ENCODE results near the gene ROBO1. TPM values are rescaled to one million over a fixed set of nuclear protein-coding genes. Genes with fewer than 3 reads are reported as not detected.

ROBO1 gene
- total RNA-seq, 2 donors from 2014 or later = not detected

DNA sequence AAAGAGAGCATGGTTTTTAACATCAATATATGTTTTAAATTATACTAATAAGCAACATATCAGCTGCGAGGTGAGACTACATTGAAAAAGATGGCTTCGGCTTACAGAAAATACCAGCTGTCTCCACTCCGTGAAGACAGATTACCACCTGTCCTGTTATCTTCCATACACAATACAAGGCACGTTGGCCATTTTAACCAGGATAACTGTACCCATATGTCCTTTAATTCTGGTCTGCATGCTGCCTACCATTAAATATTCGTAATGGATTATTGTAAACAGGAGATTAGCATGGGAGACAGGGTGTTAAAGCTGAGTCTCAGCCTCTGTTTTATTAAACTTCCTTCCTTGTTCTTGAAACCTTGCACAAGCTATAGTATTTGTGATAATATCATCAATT is 855.5 kb downstream of the ROBO1 start:
- Mint-ChIP-seq H3K4me1 (no peaks in the 10 kb centered on the region), H3K27me3 (no peaks in the 10 kb centered on the region), H3K36me3 (ENCODE audit: low read depth) (no peaks in the 10 kb centered on the region), H3K27ac (no peak overlapping the region), H3K4me3 (no peak overlapping the region)
- no peak for ATAC-seq
- no peaks in the 10 kb centered on the region for H3K9me3 ChIP-seq (ENCODE audit: control insufficient read depth, low read length, poor library complexity, severe bottlenecking)
- DNase-seq = no peak

DNA sequence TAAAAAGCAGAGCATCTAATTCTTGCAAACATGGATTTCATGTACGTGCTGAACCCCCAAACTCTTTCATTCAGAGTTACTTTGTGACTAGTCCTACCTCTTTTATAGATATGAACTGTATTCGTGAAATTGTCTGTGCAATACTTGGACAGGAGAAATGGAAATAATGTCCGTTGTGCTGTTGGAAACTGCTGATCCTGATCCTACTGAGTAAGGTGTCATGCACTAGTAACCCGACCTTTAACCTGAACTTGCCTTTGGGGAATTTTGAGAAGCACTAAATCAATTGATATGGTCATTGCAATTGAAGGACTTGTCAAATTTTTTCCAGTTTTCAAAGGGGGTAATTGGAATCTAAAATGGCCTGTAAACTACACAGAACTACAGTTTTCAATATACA is 856.4 kb downstream of the ROBO1 start:
- no peak overlapping the region for H3K27ac Mint-ChIP-seq
- H3K27me3 Mint-ChIP-seq = no peaks in the 10 kb centered on the region
- no peaks in the 10 kb centered on the region for H3K36me3 Mint-ChIP-seq (ENCODE audit: low read depth)
- H3K9me3 ChIP-seq (ENCODE audit: control insufficient read depth, low read length, poor library complexity, severe bottlenecking) = no peaks in the 10 kb centered on the region
- H3K4me3 Mint-ChIP-seq = no peak overlapping the region
- ATAC-seq = no peak
- no peaks in the 10 kb centered on the region for H3K4me1 Mint-ChIP-seq
- no peak for DNase-seq

DNA sequence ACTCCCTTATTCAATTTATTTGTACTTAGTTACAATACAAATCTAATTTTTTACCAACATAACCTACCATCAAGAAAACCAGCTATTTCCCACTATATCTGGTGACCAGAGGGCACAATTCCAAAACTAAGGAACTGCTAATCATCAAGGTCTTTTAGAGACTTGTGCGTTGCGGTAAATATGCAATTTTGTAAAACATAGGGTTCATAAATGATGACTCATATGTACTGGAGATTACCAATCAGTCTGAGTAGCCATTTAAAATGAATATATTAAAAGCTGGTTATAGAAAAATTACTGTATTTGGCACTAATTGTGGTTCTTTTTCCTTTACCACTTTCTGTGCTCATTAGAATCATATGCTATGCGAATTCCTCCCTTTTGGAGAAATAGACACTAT is 859.6 kb downstream of the ROBO1 start:
- Mint-ChIP-seq H3K4me3 (no peak overlapping the region), H3K27me3 (no peaks in the 10 kb centered on the region), H3K4me1 (no peaks in the 10 kb centered on the region), H3K27ac (no peak overlapping the region), H3K36me3 (ENCODE audit: low read depth) (no peaks in the 10 kb centered on the region)
- no peaks in the 10 kb centered on the region for H3K9me3 ChIP-seq (ENCODE audit: control insufficient read depth, low read length, poor library complexity, severe bottlenecking)
- DNase-seq (no peak), ATAC-seq (no peak)

DNA sequence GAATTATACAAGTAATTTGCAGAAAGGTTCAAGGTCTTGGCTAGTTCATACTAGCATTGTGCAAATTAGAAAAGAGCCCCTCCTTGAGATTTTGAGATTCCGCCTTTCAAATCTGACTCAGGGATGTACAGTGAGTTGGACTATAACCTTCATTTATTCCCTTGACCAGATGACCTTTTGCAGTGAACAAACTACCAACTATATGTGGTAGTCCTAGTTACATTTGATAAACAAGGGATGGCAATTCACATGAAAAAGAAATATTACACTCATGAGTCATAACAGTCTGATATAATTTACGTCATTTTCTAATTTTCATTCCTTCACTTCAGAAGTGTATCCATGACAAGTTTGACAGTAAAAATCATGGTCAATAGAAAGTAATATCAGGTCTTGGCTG is 860.4 kb downstream of the ROBO1 start:
- no peak for ATAC-seq
- no peaks in the 10 kb centered on the region for H3K9me3 ChIP-seq (ENCODE audit: control insufficient read depth, low read length, poor library complexity, severe bottlenecking)
- H3K27me3 Mint-ChIP-seq = no peaks in the 10 kb centered on the region
- no peak overlapping the region for H3K27ac Mint-ChIP-seq
- H3K4me1 Mint-ChIP-seq = no peaks in the 10 kb centered on the region
- H3K36me3 Mint-ChIP-seq (ENCODE audit: low read depth) = no peaks in the 10 kb centered on the region
- no peak overlapping the region for H3K4me3 Mint-ChIP-seq
- DNase-seq = no peak

DNA sequence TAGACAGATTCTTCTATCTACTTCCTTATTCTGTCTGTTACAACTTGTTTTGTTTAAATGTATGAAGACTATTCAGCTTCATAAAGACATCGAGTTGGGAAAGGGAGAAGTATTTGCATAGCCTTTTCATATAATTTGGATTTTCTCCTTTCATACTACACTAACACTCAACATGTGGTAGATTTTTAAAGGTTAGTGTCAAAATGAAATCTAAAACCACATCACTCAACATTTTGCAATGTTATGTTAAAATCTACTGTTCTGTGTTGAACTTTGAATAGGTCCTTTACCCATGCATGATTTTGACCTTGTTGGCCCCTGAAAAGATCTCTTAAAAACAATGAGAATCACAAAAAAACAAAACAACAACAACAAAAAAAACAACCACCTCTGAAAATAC is 860.9 kb downstream of the ROBO1 start:
- no peaks in the 10 kb centered on the region for H3K4me1 Mint-ChIP-seq
- H3K9me3 ChIP-seq (ENCODE audit: control insufficient read depth, low read length, poor library complexity, severe bottlenecking) = no peaks in the 10 kb centered on the region
- DNase-seq (no peak), ATAC-seq (no peak)
- H3K27me3 Mint-ChIP-seq = no peaks in the 10 kb centered on the region
- H3K36me3 Mint-ChIP-seq (ENCODE audit: low read depth) = no peaks in the 10 kb centered on the region
- no peak overlapping the region for H3K4me3 Mint-ChIP-seq
- H3K27ac Mint-ChIP-seq = no peak overlapping the region

DNA sequence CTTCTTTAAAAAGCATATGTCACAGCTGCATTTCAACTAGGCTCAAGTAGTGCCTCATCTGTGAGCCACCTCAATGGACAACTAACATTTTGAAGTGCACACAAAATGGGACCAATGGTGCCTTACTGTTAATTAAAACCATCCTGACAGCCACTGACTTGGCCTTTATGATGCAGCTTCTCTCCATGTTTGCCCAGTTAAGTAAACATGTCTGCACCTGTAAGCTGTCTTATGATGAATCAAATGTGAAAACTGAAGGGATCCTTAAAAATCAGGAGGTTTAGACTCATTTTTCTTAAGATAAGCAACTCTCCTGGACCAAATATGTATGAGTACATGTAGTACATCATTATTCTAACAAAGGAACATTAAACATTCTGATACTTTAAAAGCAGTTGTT is 861.6 kb downstream of the ROBO1 start:
- H3K4me3 Mint-ChIP-seq = no peak overlapping the region
- no peaks in the 10 kb centered on the region for H3K36me3 Mint-ChIP-seq (ENCODE audit: low read depth)
- ATAC-seq (no peak), DNase-seq (no peak)
- no peaks in the 10 kb centered on the region for H3K4me1 Mint-ChIP-seq
- H3K9me3 ChIP-seq (ENCODE audit: control insufficient read depth, low read length, poor library complexity, severe bottlenecking) = no peaks in the 10 kb centered on the region
- H3K27ac Mint-ChIP-seq = no peak overlapping the region
- no peaks in the 10 kb centered on the region for H3K27me3 Mint-ChIP-seq

DNA sequence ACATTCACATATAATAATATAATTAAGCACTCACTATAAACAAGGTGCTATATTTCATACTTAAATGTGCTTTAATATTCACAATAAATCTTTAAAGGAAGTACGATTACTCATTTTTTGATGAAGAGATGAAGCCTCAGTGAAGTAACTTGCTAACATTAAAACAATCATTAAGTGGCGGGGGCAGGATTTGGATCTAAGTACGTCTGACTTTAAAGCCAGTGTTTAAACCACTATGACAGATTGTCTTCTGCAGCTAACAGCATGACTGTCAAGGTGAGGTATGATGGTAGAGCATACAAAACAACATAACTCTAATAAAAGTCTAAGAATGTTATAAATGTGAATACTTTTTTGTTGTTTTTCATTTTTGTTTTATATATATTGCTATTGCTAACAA is 862.1 kb downstream of the ROBO1 start:
- Mint-ChIP-seq H3K27ac (no peak overlapping the region), H3K4me3 (no peak overlapping the region)

DNA sequence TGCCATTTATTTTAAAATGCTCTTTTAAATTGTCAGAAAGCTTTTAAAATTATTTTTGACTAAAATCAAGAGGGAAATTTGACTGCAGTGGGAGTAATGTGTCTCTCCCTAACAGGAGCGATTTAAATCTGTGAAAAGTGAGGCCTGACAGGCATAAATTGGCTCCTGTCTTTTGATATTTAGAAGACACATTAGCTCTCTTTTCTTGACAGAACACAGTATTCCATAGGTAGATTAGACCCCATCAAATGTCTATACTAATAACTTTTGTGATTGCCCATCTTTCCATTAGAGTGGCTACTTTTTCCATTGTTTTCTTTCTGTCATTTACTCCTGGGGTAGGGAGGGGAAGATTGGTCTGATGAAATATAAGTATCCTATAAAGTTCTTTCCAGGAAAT is 866.3 kb downstream of the ROBO1 start:
- Mint-ChIP-seq H3K4me1 (no peaks in the 10 kb centered on the region), H3K4me3 (no peak overlapping the region), H3K27ac (no peak overlapping the region), H3K36me3 (ENCODE audit: low read depth) (no peaks in the 10 kb centered on the region), H3K27me3 (no peaks in the 10 kb centered on the region)
- H3K9me3 ChIP-seq (ENCODE audit: control insufficient read depth, low read length, poor library complexity, severe bottlenecking) = no peaks in the 10 kb centered on the region
- DNase-seq (no peak), ATAC-seq (no peak)

More for the DNA sequence above, 862.1 kb downstream of the ROBO1 start:
- H3K36me3 Mint-ChIP-seq (ENCODE audit: low read depth) = no peaks in the 10 kb centered on the region
- DNase-seq (no peak), ATAC-seq (no peak)
- H3K9me3 ChIP-seq (ENCODE audit: control insufficient read depth, low read length, poor library complexity, severe bottlenecking) = no peaks in the 10 kb centered on the region
- no peaks in the 10 kb centered on the region for H3K27me3 Mint-ChIP-seq
- H3K4me1 Mint-ChIP-seq = no peaks in the 10 kb centered on the region

DNA sequence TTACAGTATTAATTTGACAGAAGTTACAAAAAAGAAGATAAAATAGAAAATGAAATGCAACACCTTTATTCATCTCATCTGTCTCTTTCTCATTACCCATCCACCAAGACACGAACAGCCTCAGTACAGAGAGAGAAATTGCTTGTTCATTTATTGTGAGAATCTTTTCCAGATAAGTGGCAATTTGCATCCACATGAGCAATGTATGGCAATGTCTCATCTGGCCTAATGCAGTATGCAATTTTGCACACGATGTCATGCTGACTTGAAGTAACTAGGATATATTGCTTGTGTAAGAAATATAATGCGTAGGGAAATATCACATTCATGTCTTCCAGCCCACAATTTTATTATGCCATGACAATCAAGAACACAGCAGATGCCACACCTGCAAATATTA is 866.9 kb downstream of the ROBO1 start:
- Mint-ChIP-seq H3K27ac (no peak overlapping the region), H3K4me1 (no peaks in the 10 kb centered on the region), H3K36me3 (ENCODE audit: low read depth) (no peaks in the 10 kb centered on the region), H3K27me3 (no peaks in the 10 kb centered on the region), H3K4me3 (no peak overlapping the region)
- no peak for ATAC-seq
- no peaks in the 10 kb centered on the region for H3K9me3 ChIP-seq (ENCODE audit: control insufficient read depth, low read length, poor library complexity, severe bottlenecking)
- DNase-seq = no peak

DNA sequence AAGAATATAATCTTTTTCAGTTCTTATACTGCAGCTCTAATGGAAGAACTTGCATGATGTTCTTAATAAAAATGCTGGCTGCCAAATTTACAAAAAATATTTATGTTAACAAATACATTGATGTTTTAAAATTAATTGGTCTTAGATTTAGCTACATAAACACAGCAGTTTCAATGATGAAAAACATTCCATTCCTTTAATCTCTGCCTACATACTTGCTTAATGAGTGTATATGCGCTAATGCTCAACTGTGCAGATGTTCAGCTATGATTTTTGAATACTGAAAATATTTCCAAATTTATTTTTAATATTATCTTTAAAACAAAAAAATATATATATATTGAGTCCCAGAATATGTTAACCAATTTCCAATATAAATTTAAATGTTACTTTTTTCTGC is 867.4 kb downstream of the ROBO1 start:
- no peak for ATAC-seq
- DNase-seq = no peak
- no peaks in the 10 kb centered on the region for H3K9me3 ChIP-seq (ENCODE audit: control insufficient read depth, low read length, poor library complexity, severe bottlenecking)
- Mint-ChIP-seq H3K4me3 (no peak overlapping the region), H3K36me3 (ENCODE audit: low read depth) (no peaks in the 10 kb centered on the region), H3K27me3 (no peaks in the 10 kb centered on the region), H3K4me1 (no peaks in the 10 kb centered on the region), H3K27ac (no peak overlapping the region)

DNA sequence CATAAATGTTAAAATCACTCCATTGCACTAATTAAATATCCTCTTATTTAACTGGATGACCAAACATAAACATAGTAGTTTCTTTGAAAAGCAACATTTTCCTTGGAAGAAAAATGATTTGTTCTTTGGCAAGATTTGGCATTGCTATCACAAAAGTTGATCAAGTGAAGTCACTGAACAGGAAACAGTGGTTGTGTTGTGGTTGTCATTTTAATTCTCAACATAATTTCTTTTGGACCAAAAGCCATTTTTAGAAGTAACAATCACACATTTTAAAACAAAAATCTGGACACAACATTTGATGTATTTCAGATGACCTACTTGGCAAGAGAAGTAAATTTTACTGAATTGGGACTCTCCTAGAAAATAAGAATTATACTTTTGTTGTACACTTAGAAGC is 872.3 kb downstream of the ROBO1 start:
- ATAC-seq (no peak), DNase-seq (no peak)
- Mint-ChIP-seq H3K4me1 (no peaks in the 10 kb centered on the region), H3K4me3 (no peak overlapping the region), H3K27ac (no peak overlapping the region), H3K36me3 (ENCODE audit: low read depth) (no peaks in the 10 kb centered on the region), H3K27me3 (no peaks in the 10 kb centered on the region)
- H3K9me3 ChIP-seq (ENCODE audit: control insufficient read depth, low read length, poor library complexity, severe bottlenecking) = no peaks in the 10 kb centered on the region

DNA sequence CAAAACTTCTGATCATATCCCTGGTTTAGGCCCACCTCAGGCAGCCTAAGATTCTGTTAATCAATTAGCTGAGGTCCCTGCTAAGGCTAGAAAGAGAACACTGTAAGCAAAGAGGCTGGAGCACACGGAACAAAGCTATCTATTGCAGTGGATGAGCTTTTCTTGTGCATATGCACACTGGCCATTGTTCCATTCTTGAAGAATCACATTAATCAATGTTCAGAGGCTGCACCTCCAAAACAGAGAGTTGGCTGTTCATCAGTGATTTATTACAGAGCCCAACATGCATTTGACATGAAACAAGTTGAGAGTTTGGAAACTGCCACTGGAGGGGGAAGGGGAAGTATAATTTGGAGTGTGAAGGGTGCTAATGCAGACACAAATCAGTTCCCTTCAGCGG is 873.0 kb downstream of the ROBO1 start:
- ATAC-seq (no peak), DNase-seq (no peak)
- no peak overlapping the region for H3K4me3 Mint-ChIP-seq
- H3K4me1 Mint-ChIP-seq = no peaks in the 10 kb centered on the region
- no peak overlapping the region for H3K27ac Mint-ChIP-seq
- H3K9me3 ChIP-seq (ENCODE audit: control insufficient read depth, low read length, poor library complexity, severe bottlenecking) = no peaks in the 10 kb centered on the region
- H3K27me3 Mint-ChIP-seq = no peaks in the 10 kb centered on the region
- H3K36me3 Mint-ChIP-seq (ENCODE audit: low read depth) = no peaks in the 10 kb centered on the region

DNA sequence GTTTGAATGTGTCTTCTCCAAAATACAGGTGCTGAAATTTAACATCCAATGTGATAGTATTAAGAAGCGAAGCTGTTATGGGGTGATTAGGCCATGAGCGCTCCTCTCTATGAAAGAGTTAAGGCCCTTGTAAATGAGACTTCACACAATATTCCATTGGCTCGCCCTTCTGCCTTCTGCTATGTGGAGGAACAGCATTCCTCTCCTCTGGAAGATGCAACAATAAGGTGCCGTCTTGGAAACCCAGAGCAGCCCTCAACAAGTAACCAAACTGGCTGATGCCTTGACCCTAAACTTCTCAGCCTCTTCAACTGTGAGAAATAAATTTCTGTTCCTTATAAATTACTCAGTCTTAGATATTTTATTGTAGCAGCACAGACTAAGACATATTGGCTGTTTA is 874.6 kb downstream of the ROBO1 start:
- no peaks in the 10 kb centered on the region for H3K9me3 ChIP-seq (ENCODE audit: control insufficient read depth, low read length, poor library complexity, severe bottlenecking)
- no peak overlapping the region for H3K4me3 Mint-ChIP-seq
- ATAC-seq (no peak), DNase-seq (no peak)
- H3K4me1 Mint-ChIP-seq = no peaks in the 10 kb centered on the region
- H3K27ac Mint-ChIP-seq = no peak overlapping the region
- no peaks in the 10 kb centered on the region for H3K27me3 Mint-ChIP-seq
- H3K36me3 Mint-ChIP-seq (ENCODE audit: low read depth) = no peaks in the 10 kb centered on the region

DNA sequence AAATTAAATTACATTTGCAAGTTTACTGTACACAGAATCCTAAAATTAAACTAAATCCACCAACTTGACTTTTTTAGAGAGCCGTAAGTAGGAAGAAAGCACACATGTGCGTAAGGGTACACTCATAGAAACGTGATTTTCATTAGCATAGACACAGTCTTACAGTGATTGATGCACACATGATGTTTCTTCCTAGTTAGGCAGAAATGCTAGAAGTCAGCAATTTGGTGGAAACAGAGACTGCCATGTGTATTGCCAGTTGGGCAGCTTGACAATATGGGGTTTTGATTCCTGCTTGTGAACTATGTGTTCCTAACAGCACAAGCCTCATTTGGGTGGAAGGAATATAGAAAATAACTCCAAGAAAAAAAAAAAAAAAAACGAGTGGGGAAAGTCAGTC is 878.5 kb downstream of the ROBO1 start:
- Mint-ChIP-seq H3K36me3 (ENCODE audit: low read depth) (no peaks in the 10 kb centered on the region), H3K4me3 (no peak overlapping the region), H3K4me1 (no peaks in the 10 kb centered on the region), H3K27me3 (no peaks in the 10 kb centered on the region), H3K27ac (no peak overlapping the region)
- no peaks in the 10 kb centered on the region for H3K9me3 ChIP-seq (ENCODE audit: control insufficient read depth, low read length, poor library complexity, severe bottlenecking)
- ATAC-seq = no peak
- no peak for DNase-seq

DNA sequence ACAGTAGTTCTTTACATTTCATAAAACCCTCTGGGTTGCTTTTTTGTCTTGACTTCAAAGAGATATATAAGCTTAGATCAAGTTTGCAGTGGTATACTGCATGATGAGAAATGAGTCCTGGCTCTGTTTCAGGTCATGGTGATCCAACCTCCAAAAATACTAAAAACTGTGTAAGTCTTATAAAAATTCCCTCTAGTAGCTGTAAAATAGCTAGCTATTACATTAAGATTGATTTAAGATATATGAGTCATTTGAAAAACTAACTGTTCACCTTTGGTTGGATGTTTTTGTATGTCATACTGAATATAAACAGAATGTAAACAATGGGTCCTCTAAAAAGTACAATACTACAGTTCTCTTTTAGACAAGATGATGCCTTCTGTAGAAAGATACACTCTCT is 879.2 kb downstream of the ROBO1 start:
- DNase-seq = no peak
- H3K9me3 ChIP-seq (ENCODE audit: control insufficient read depth, low read length, poor library complexity, severe bottlenecking) = no peaks in the 10 kb centered on the region
- H3K4me3 Mint-ChIP-seq = no peak overlapping the region
- ATAC-seq = no peak
- H3K4me1 Mint-ChIP-seq = no peaks in the 10 kb centered on the region
- no peaks in the 10 kb centered on the region for H3K36me3 Mint-ChIP-seq (ENCODE audit: low read depth)
- H3K27me3 Mint-ChIP-seq = no peaks in the 10 kb centered on the region
- no peak overlapping the region for H3K27ac Mint-ChIP-seq
